Common myeloid progenitor, CD34-positive (primary cell): Measurements from ENCODE around the gene MT1F.

Experiments
- CTCF ChIA-PET: fragments of 350-600 bp; sonication (Branson Sonifier 250); formaldehyde crosslinking; loops from one replicate; lab custom pipeline; 2021; ENCODE audit warnings: antibody characterized with exemption; lab: Charles Lee
- POLR2A ChIA-PET: fragments of 350-600 bp; sonication (Branson Sonifier 250); formaldehyde crosslinking; loops from one replicate; lab custom pipeline; 2021; ENCODE audit warnings: antibody characterized with exemption; lab: Charles Lee
- DNase-seq, 3 donors: peaks; one replicate each; pipeline versions ENCODE4 v3.0.0 to v3.0.0-alpha.2; 2013
- H3K27ac ChIP-seq, 2 experiments: 1 replicate in 1 of 2; 2 replicates in 1 of 2; pipeline ENCODE4 v1.7.0; 2013; ENCODE audit warnings: inconsistent platforms in 2 of 2, low read length in 2 of 2, mild to moderate bottlenecking in 2 of 2, low read depth in 1 of 2, moderate library complexity in 1 of 2; ENCODE audit not compliant: severe bottlenecking in 2 of 2, insufficient read depth in 1 of 2, poor library complexity in 1 of 2
- H3K27me3 ChIP-seq, 5 experiments: replicated peaks in 2 of 5; 1 replicate in 3 of 5; 2 replicates in 2 of 5; pipeline versions ENCODE4 v1.6.1 to v1.7.0; 2013; ENCODE audit warnings: low read length in 4 of 5, mild to moderate bottlenecking in 2 of 5, moderate library complexity in 2 of 5, inconsistent platforms in 1 of 5; ENCODE audit not compliant: insufficient read depth in 5 of 5, control insufficient read depth in 4 of 5
- H3K36me3 ChIP-seq, 4 experiments: 1 replicate in 2 of 4; 2 replicates in 2 of 4; pipeline versions ENCODE4 v1.6.1 to v1.7.0; 2013; ENCODE audit warnings: low read length in 3 of 4, control low read depth in 1 of 4, mild to moderate bottlenecking in 1 of 4; ENCODE audit not compliant: control insufficient read depth in 4 of 4, insufficient read depth in 4 of 4
- H3K4me1 ChIP-seq, 4 experiments: 1 replicate in 3 of 4; 2 replicates in 1 of 4; pipeline versions ENCODE4 v1.6.1 to v1.7.1; 2013; ENCODE audit warnings: low read length in 3 of 4, mild to moderate bottlenecking in 3 of 4, control low read depth in 1 of 4, inconsistent platforms in 1 of 4, moderate library complexity in 1 of 4; ENCODE audit not compliant: control insufficient read depth in 4 of 4, insufficient read depth in 4 of 4; ENCODE audit errors: control extremely low read depth in 1 of 4
- H3K4me3 ChIP-seq, 7 experiments: 1 replicate in 4 of 7; 2 replicates in 3 of 7; pipeline versions ENCODE4 v1.5.1 to v1.7.0; 2013; ENCODE audit warnings: mild to moderate bottlenecking in 7 of 7, low read length in 6 of 7, moderate library complexity in 6 of 7, inconsistent platforms in 2 of 7, low read depth in 2 of 7, control low read depth in 1 of 7; ENCODE audit not compliant: insufficient read depth in 4 of 7, control insufficient read depth in 1 of 7; ENCODE audit errors: extremely low read depth in 1 of 7
- H3K9me3 ChIP-seq, 5 experiments: 1 replicate in 4 of 5; 2 replicates in 1 of 5; pipeline versions ENCODE4 v1.6.1 to v1.7.1; 2013; ENCODE audit warnings: low read length in 4 of 5, mild to moderate bottlenecking in 2 of 5, inconsistent platforms in 1 of 5, low read depth in 1 of 5, moderate library complexity in 1 of 5; ENCODE audit not compliant: control insufficient read depth in 4 of 5, insufficient read depth in 2 of 5; ENCODE audit errors: control extremely low read depth in 1 of 5
- WGBS: methylation state at CpG from one replicate; pipeline ENCODE4 v1.1.5; 2013; ENCODE audit not compliant: insufficient coverage; 5-methylcytosine and 5-hydroxymethylcytosine counted together

Gene MT1F

GRCh38 chr16:56610609-56611111, 47.1 kb upstream of the MT1F start:
- no peaks in the 10 kb centered on the region for H3K36me3 ChIP-seq
- CTCF ChIA-PET = interaction anchor here (1.0 to 3.4 kb wide), 4 partner anchors 10 to 13 kb away, joined by 3 to 18 read pairs (median 4); no protein-coding TSS in a partner anchor
- no peaks in the 10 kb centered on the region for H3K9me3 ChIP-seq
- peaks cover 7 to 36% (median 33%) of the 10 kb centered on the region in 4 experiments for H3K4me1 ChIP-seq
- POLR2A ChIA-PET = no interaction called here
- peaks cover 0 to 4% (median 0%) of the 10 kb centered on the region in 5 experiments for H3K27me3 ChIP-seq
- DNase-seq = no peak
- no peak overlapping the region for H3K27ac ChIP-seq
- peak overlapping the region in 1 of 7 experiments; percentile 84 for H3K4me3 ChIP-seq
- 100% methylated on average over 2 of the region's 2 CpGs for WGBS

- 100% methylated on average over 2 of the region's 2 CpGs for WGBS
- no peaks in the 10 kb centered on the region for H3K9me3 ChIP-seq
- CTCF ChIA-PET = interaction anchor here (1.0 to 3.4 kb wide), 5 partner anchors 9 to 19 kb away, joined by 3 to 18 read pairs (median 4); no protein-coding TSS in a partner anchor
- POLR2A ChIA-PET = no interaction called here
- H3K4me3 ChIP-seq = no peak overlapping the region
- peaks cover under 1 to 7% (median 2%) of the 10 kb centered on the region in 5 experiments for H3K27me3 ChIP-seq
- peaks cover 7 to 36% (median 33%) of the 10 kb centered on the region in 4 experiments for H3K4me1 ChIP-seq
- no peaks in the 10 kb centered on the region for H3K36me3 ChIP-seq
- DNase-seq = no peak
- no peak overlapping the region for H3K27ac ChIP-seq
These were observed 46.4 kb upstream of the MT1F start for GRCh38 chr16:56611281-56611833.

DNA sequence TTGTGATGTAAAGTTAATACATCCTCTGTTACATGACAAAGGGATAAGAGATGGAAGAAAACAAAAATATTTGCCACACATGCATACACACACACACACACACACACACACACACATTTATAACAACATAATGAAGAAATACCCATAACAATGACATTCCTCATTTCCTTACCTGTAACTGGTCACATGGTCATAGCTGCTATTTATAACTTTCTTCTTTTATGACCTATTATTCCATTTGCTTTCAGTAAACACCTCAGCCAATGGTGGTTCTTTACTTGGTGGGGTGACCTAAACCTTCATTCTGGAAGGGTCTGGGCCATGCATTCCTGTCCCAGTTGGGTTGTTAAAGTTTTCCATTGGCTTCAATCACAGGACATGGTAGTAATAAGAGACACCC, 44.1 kb upstream of the MT1F start:
- no peak overlapping the region for H3K4me3 ChIP-seq
- no peak for DNase-seq
- POLR2A ChIA-PET = no interaction called here
- CTCF ChIA-PET = interaction anchor here (1.0 to 1.4 kb wide), 4 partner anchors 9 to 37 kb away, joined by 3 to 6 read pairs (median 4); no protein-coding TSS in a partner anchor
- H3K4me1 ChIP-seq = peaks cover 5 to 29% (median 25%) of the 10 kb centered on the region in 4 experiments
- H3K27ac ChIP-seq = no peak overlapping the region
- no peaks in the 10 kb centered on the region for H3K9me3 ChIP-seq
- peaks cover 2 to 26% (median 24%) of the 10 kb centered on the region in 5 experiments for H3K27me3 ChIP-seq
- no peaks in the 10 kb centered on the region for H3K36me3 ChIP-seq

DNA sequence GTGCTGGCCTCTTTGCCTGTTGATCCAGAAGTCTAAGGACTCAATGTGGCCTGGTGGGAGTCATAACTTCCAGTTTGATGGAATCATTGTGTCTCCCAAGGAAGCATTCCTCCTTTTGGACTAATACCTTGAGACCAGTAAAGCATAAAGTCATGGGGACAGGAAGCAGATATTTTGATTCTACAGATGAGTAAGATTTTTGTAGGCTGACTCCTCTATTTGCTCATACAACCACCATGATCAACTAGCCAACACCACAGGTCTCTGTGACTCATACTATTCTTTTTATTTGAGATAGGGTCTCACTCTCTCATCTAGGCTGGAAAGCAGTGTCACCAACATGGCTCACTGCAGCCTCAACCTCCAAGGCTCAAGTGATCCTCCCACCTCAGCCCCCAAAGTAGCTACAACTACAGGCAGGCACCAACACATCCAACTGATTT, 43.2 kb upstream of the MT1F start:
- Histone ChIP-seq H3K36me3 (no peaks in the 10 kb centered on the region), H3K27me3 (peaks cover 2 to 33% (median 26%) of the 10 kb centered on the region in 5 experiments), H3K4me1 (peaks cover 2 to 20% (median 18%) of the 10 kb centered on the region in 4 experiments), H3K9me3 (no peaks in the 10 kb centered on the region), H3K27ac (no peak overlapping the region), H3K4me3 (no peak overlapping the region)
- no peak for DNase-seq
- CTCF ChIA-PET = no interaction called here
- POLR2A ChIA-PET = no interaction called here

- peaks cover 0 to 14% (median 12%) of the 10 kb centered on the region in 4 experiments for H3K4me1 ChIP-seq
- DNase-seq = no peak
- ChIA-PET POLR2A (interaction anchor here (0.6 kb wide), 1 partner anchor 10 kb away, joined by 4 read pairs; the partner anchor contains the start of gene MT1E), CTCF (no interaction called here)
- no peak overlapping the region for H3K4me3 ChIP-seq
- no CpG with 5 or more reads among the region's 3 CpGs for WGBS
- H3K9me3 ChIP-seq = no peaks in the 10 kb centered on the region
- H3K36me3 ChIP-seq = no peaks in the 10 kb centered on the region
- no peak overlapping the region for H3K27ac ChIP-seq
- H3K27me3 ChIP-seq = peaks cover 2 to 37% (median 28%) of the 10 kb centered on the region in 5 experiments
These were observed 42.4 kb upstream of the MT1F start for GRCh38 chr16:56615353-56615752.

DNA sequence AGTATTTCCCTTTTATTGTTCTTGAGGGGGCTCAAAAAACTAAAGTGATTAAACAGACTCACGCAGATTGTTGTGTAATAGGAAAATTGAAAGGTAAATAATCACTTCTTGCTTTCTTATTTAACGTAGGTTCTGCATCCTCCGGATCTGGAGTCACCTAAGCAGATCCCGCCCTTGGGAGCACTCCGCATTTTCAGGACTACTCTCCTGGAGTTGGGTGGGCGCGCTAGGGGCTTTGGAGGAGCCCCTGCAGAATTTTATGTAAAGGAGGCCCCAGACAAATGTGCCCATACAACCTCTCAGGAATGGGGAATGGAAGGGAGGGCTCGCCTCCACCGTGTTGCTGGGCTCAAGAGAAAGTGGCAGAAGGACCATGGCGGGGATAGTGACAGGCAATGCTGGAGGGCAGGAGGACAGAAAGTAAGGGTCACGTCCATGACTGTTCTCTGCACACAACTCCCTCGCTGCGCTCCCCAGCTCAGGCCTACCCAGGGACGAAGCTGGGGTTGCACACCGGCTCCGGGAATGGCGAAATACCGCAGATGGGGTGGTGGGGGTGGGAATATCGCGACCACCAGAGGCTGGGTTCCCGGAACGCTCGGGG, 41.0 kb upstream of the MT1F start:
- no peak for DNase-seq
- CTCF ChIA-PET = no interaction called here
- no peak overlapping the region for H3K27ac ChIP-seq
- H3K27me3 ChIP-seq = peaks cover 2 to 37% (median 28%) of the 10 kb centered on the region in 5 experiments
- POLR2A ChIA-PET = no interaction called here
- peak overlapping the region in 6 of 7 experiments; percentile 29 to 64 (median 46) for H3K4me3 ChIP-seq
- no peaks in the 10 kb centered on the region for H3K36me3 ChIP-seq
- WGBS = 52% methylated on average over 18 of the region's 23 CpGs
- H3K9me3 ChIP-seq = no peaks in the 10 kb centered on the region
- peaks cover 0 to 12% (median 9%) of the 10 kb centered on the region in 4 experiments for H3K4me1 ChIP-seq
